HEK293T (cell line): Measurements from ENCODE around the gene ILF2.

Experiments
- BHLHE40 ChIP-seq: fragments of 450-650 bp; IDR thresholded peaks from 2 replicates; pipeline ENCODE4 v1.6.1; 2016; ENCODE audit warnings: mild to moderate bottlenecking, moderate library complexity, borderline replicate concordance
- FOXK2 ChIP-seq: fragments of 450-650 bp; IDR thresholded peaks from 2 replicates; pipeline ENCODE4 v1.6.1; 2016; ENCODE audit warnings: mild to moderate bottlenecking
- FOXM1 ChIP-seq: fragments of 450-650 bp; IDR thresholded peaks from 2 replicates; pipeline ENCODE4 v1.6.1; 2017; ENCODE audit warnings: mild to moderate bottlenecking, borderline replicate concordance
- HDGF ChIP-seq: fragments of 450-650 bp; IDR thresholded peaks from 2 replicates; pipeline ENCODE4 v1.6.1; 2017; ENCODE audit warnings: antibody characterized with exemption, borderline replicate concordance
- NFRKB ChIP-seq: fragments of 450-650 bp; IDR thresholded peaks from 2 replicates; pipeline ENCODE4 v1.6.1; 2016; ENCODE audit warnings: mild to moderate bottlenecking, moderate library complexity
- SP1 ChIP-seq: fragments of 450-650 bp; IDR thresholded peaks from 2 replicates; pipeline ENCODE4 v1.6.1; 2017

DNA sequence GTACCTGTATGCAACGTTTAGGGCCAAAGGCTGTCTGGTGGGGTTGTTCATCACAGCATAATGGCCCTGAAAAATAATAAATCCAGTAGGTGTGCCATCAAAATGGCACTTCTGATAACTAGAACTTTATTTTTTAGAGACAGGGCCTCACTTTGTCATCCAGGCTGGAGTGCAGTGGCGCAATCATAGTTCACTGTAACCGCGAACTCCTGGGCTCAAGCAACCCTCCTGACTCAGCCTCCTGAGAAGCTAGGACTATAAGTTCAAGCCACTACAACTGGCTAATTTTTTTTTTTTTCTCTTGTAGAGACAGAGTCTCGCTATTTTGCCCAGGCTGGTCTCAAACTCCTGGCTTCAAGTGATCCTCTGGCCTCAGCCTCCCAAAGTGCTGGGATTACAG lies 7.6 kb downstream of the ILF2 start:
- TF ChIP-seq FOXK2 (no peak), SP1 (no peak), HDGF (no peak), NFRKB (no peak), FOXM1 (no peak), BHLHE40 (no peak)
